Fibroblast of lung (primary cell): ENCODE measurements around the gene LHFPL2. TPM values are rescaled to one million over a fixed set of nuclear protein-coding genes. Genes with fewer than 3 reads are reported as not detected.

ENCODE experiments used
- DNase-seq, 2 donors: peaks; one replicate each; pipeline versions ENCODE4 v3.0.0 to v3.0.0-alpha.2; 2010; ENCODE audit warnings: low read depth in 2 of 2
- H2AFZ ChIP-seq: 2 replicates; pipeline ENCODE4 v1.5.1; 2012; ENCODE audit warnings: low read length, control low read depth, inconsistent platforms
- H3K27ac ChIP-seq: 2 replicates; pipeline ENCODE4 v1.5.1; 2011; ENCODE audit warnings: low read length, control low read depth; ENCODE audit not compliant: insufficient read depth
- H3K27me3 ChIP-seq: 2 replicates; pipeline ENCODE4 v1.5.1; 2011; ENCODE audit warnings: mild to moderate bottlenecking, low read length; ENCODE audit not compliant: control insufficient read depth, insufficient read depth
- H3K36me3 ChIP-seq: 2 replicates; pipeline ENCODE4 v1.5.1; 2011; ENCODE audit warnings: low read length; ENCODE audit not compliant: control insufficient read depth, insufficient read depth
- H3K4me1 ChIP-seq: 2 replicates; pipeline ENCODE4 v1.5.1; 2011; ENCODE audit warnings: low read length; ENCODE audit not compliant: control insufficient read depth, insufficient read depth; ENCODE audit errors: extremely low read depth
- H3K4me2 ChIP-seq: 2 replicates; pipeline ENCODE4 v1.5.1; 2011; ENCODE audit warnings: low read length, control low read depth; ENCODE audit not compliant: insufficient read depth; ENCODE audit errors: extremely low read depth
- H3K4me3 ChIP-seq, 4 experiments: fragments of 200-600 bp in 1 of 4; sonication (generic) in 1 of 4; replicated peaks in 1 of 4; 2 replicates each; pipeline ENCODE4 v1.5.1; 2011 to 2016; ENCODE audit warnings: low read length in 4 of 4, low read depth in 3 of 4, mild to moderate bottlenecking in 3 of 4, control low read depth in 2 of 4, inconsistent platforms in 1 of 4, mixed read lengths in 1 of 4; ENCODE audit not compliant: insufficient read depth in 1 of 4; ENCODE audit errors: control extremely low read depth in 1 of 4
- H3K79me2 ChIP-seq: 2 replicates; pipeline ENCODE4 v1.5.1; 2012; ENCODE audit warnings: mild to moderate bottlenecking, low read length, inconsistent platforms; ENCODE audit not compliant: control insufficient read depth, insufficient read depth
- H3K9ac ChIP-seq: 2 replicates; pipeline ENCODE4 v1.5.1; 2011; ENCODE audit warnings: mild to moderate bottlenecking, low read length, control low read depth; ENCODE audit not compliant: insufficient read depth
- H3K9me3 ChIP-seq: 2 replicates; pipeline ENCODE4 v1.5.1; 2012; ENCODE audit warnings: low read depth, low read length; ENCODE audit not compliant: control insufficient read depth, insufficient read depth
- H4K20me1 ChIP-seq: 2 replicates; pipeline ENCODE4 v1.5.1; 2011; ENCODE audit warnings: low read length; ENCODE audit not compliant: control insufficient read depth, insufficient read depth; ENCODE audit errors: extremely low read depth
- CTCF ChIP-seq, 2 donors: IDR thresholded peaks in 1 of 2; conservative IDR thresholded peaks in 1 of 2; 1 replicate in 1 of 2; 2 replicates in 1 of 2; pipeline ENCODE4 v1.5.1; 2011 to 2012; ENCODE audit warnings: low read length in 2 of 2, control low read depth in 1 of 2, inconsistent platforms in 1 of 2, low read depth in 1 of 2, mild to moderate bottlenecking in 1 of 2
- EZH2 ChIP-seq: IDR thresholded peaks from 2 replicates; pipeline ENCODE4 v1.5.1; 2012; ENCODE audit warnings: low read length, control low read depth, mild to moderate bottlenecking; ENCODE audit errors: missing control alignments
- polyA plus RNA-seq, 2 donors: library from polyadenylated mRNA; depleted of rRNA in 1 of 2; stranded (reverse) in 1 of 2; unstranded in 1 of 2; fragments of >200 nt; gene quantifications; 2 replicates each; pipeline ENCODE4 v1.2.1, GENCODE V29; 2011 to 2012; ENCODE audit warnings: missing spikeins in 1 of 2
- total RNA-seq: library from RNA; depleted of rRNA; stranded (reverse); fragments of >200 nt; gene quantifications from 2 replicates; pipeline ENCODE4 v1.2.1, GENCODE V29; 2014

The LHFPL2 gene
- total and polyA plus RNA-seq, 2 donors (not counting 1 experiment from before 2014, with no cell fraction given) = 13.7 to 51.4 TPM

- Histone ChIP-seq H3K4me3 (peak overlapping the region in 1 of 4 experiments; percentile 60), H3K4me1 (peaks cover 32% of the 10 kb centered on the region), H2AFZ (no peak overlapping the region), H3K9ac (no peak overlapping the region), H3K9me3 (no peaks in the 10 kb centered on the region), H3K27me3 (no peaks in the 10 kb centered on the region), H3K36me3 (no peaks in the 10 kb centered on the region), H4K20me1 (no peaks in the 10 kb centered on the region), H3K27ac (no peak overlapping the region), H3K4me2 (peak overlapping the region; percentile 72), H3K79me2 (peaks cover 11% of the 10 kb centered on the region)
- TF ChIP-seq CTCF (conservative IDR thresholded peaks at IDR 0.05 in 1 of 2, IDR thresholded peaks at IDR 0.05 in 1 of 2; ENCODE audit: low read depth in 1 of 2, low read length in 2 of 2) (no peak), EZH2 (no peak)
- DNase-seq = no peak
Observed at GRCh38 chr5:78507531-78507930, 141.0 kb downstream of the LHFPL2 start.

- peaks cover 32% of the 10 kb centered on the region for H3K4me1 ChIP-seq
- H3K27ac ChIP-seq = peak overlapping the region; percentile 88
Observed at GRCh38 chr5:78506261-78507024, 142.1 kb downstream of the LHFPL2 start.

GRCh38 chr5:78505860-78506259 lies 142.7 kb downstream of the LHFPL2 start:
- Histone ChIP-seq H3K4me3 (no peak overlapping the region), H3K27ac (peak overlapping the region; percentile 88), H2AFZ (no peak overlapping the region), H3K9ac (no peak overlapping the region), H3K4me1 (peaks cover 32% of the 10 kb centered on the region), H3K27me3 (no peaks in the 10 kb centered on the region), H3K36me3 (no peaks in the 10 kb centered on the region), H4K20me1 (no peaks in the 10 kb centered on the region), H3K79me2 (peaks cover 15% of the 10 kb centered on the region), H3K4me2 (no peak overlapping the region), H3K9me3 (no peaks in the 10 kb centered on the region)
- TF ChIP-seq EZH2 = no peak
- TF ChIP-seq CTCF (conservative IDR thresholded peaks at IDR 0.05 in 1 of 2, IDR thresholded peaks at IDR 0.05 in 1 of 2; ENCODE audit: low read depth in 1 of 2, low read length in 2 of 2) = no peak
- DNase-seq = no peak

More at GRCh38 chr5:78506261-78507024, 142.1 kb downstream of the LHFPL2 start:
- peak; percentile 44 to 56 for DNase-seq
- H3K36me3 ChIP-seq = no peaks in the 10 kb centered on the region
- no peak overlapping the region for H2AFZ ChIP-seq
- H3K79me2 ChIP-seq = peaks cover 12% of the 10 kb centered on the region
- TF ChIP-seq EZH2 (no peak), CTCF (conservative IDR thresholded peaks at IDR 0.05 in 1 of 2, IDR thresholded peaks at IDR 0.05 in 1 of 2; ENCODE audit: low read depth in 1 of 2, low read length in 2 of 2) (no peak)
- no peaks in the 10 kb centered on the region for H3K27me3 ChIP-seq
- H3K9me3 ChIP-seq = no peaks in the 10 kb centered on the region
- H3K4me3 ChIP-seq = no peak overlapping the region
- H3K4me2 ChIP-seq = peak overlapping the region; percentile 33
- H3K9ac ChIP-seq = peak overlapping the region; percentile 4
- H4K20me1 ChIP-seq = no peaks in the 10 kb centered on the region
